ENCODE data around the gene SELENOS.

SELENOS gene

GRCh38 chr15:101276501-101277037 is 716 bp downstream of the SELENOS start:
- DNase-seq (ENCODE audit: low read depth): no peak

GRCh38 chr15:101275018-101275417 is 2.3 kb downstream of the SELENOS start:
- no peak for DNase-seq (ENCODE audit: low read depth)

- no peak for DNase-seq (ENCODE audit: low read depth)
Observed at GRCh38 chr15:101273534-101273933, 3.8 kb downstream of the SELENOS start.

GRCh38 chr15:101272584-101272983 is 4.7 kb downstream of the SELENOS start:
- no peak for DNase-seq (ENCODE audit: low read depth)

GRCh38 chr15:101269479-101270223 is 7.6 kb downstream of the SELENOS start:
- DNase-seq (ENCODE audit: low read depth): no peak

- peak; percentile 89 for DNase-seq (ENCODE audit: low read depth)
Observed at GRCh38 chr15:101267320-101268104, 9.8 kb downstream of the SELENOS start.

GRCh38 chr15:101266787-101267186 is 10.5 kb downstream of the SELENOS start:
- no peak for DNase-seq (ENCODE audit: low read depth)

GRCh38 chr15:101266034-101266433 is 11.3 kb downstream of the SELENOS start:
- peak; percentile 60 for DNase-seq (ENCODE audit: low read depth)

- no peak for DNase-seq (ENCODE audit: low read depth)
Observed at GRCh38 chr15:101264911-101265641, 12.2 kb downstream of the SELENOS start.

GRCh38 chr15:101264011-101264410 is 13.3 kb downstream of the SELENOS start:
- no peak for DNase-seq (ENCODE audit: low read depth)

- DNase-seq (ENCODE audit: low read depth): no peak
Observed at GRCh38 chr15:101262551-101262950, 14.7 kb downstream of the SELENOS start.

GRCh38 chr15:101258238-101259144 is 18.8 kb downstream of the SELENOS start:
- peak; percentile 55 for DNase-seq (ENCODE audit: low read depth)

GRCh38 chr15:101256757-101257156 is 20.5 kb downstream of the SELENOS start:
- no peak for DNase-seq (ENCODE audit: low read depth)

- DNase-seq (ENCODE audit: low read depth): no peak
Observed at GRCh38 chr15:101255615-101256241, 21.6 kb downstream of the SELENOS start.

- DNase-seq (ENCODE audit: low read depth): no peak
Observed at GRCh38 chr15:101255051-101255395, 22.3 kb downstream of the SELENOS start.

GRCh38 chr15:101254157-101255050 is 22.9 kb downstream of the SELENOS start:
- DNase-seq (ENCODE audit: low read depth): no peak

- DNase-seq (ENCODE audit: low read depth): no peak
Observed at GRCh38 chr15:101252836-101253235, 24.4 kb downstream of the SELENOS start.

- peak; percentile 91 for DNase-seq (ENCODE audit: low read depth)
Observed at GRCh38 chr15:101251830-101252820, 25.2 kb downstream of the SELENOS start, which contains the start of gene CHSY1. Gene CHSY1 (minus strand): TSS chr15:101252048. CDS start chr15:101251456, 592 bp downstream.

Measured in stromal cell of bone marrow (primary cell).